ENCODE measurements around the gene C20orf204.

- no peak for TF ChIP-seq EZH2 (IDR thresholded peaks at IDR 0.05; ENCODE audit: insufficient read depth, poor library complexity, severe bottlenecking)
- no peak for TF ChIP-seq EZH2phosphoT487 (IDR thresholded peaks at IDR 0.05; ENCODE audit: insufficient read depth, low read depth)
These were observed 34.4 kb upstream of the C20orf204 start for GRCh38 chr20:64001607-64002011.
